NCI-H1417 treated with DMSO at 0.1 percent for 48 hours (cell line): ENCODE measurements around the gene C20orf202.
"Not testable (repeated sequence)": the region's sequence is repeated elsewhere in the genome, so short reads cannot be mapped to it uniquely, and the experiment has no call there.

Experiments
- DNase-seq: peaks from one replicate; lab custom pipeline; 2025; lab: John Stamatoyannopoulos, UW

Gene C20orf202

DNA sequence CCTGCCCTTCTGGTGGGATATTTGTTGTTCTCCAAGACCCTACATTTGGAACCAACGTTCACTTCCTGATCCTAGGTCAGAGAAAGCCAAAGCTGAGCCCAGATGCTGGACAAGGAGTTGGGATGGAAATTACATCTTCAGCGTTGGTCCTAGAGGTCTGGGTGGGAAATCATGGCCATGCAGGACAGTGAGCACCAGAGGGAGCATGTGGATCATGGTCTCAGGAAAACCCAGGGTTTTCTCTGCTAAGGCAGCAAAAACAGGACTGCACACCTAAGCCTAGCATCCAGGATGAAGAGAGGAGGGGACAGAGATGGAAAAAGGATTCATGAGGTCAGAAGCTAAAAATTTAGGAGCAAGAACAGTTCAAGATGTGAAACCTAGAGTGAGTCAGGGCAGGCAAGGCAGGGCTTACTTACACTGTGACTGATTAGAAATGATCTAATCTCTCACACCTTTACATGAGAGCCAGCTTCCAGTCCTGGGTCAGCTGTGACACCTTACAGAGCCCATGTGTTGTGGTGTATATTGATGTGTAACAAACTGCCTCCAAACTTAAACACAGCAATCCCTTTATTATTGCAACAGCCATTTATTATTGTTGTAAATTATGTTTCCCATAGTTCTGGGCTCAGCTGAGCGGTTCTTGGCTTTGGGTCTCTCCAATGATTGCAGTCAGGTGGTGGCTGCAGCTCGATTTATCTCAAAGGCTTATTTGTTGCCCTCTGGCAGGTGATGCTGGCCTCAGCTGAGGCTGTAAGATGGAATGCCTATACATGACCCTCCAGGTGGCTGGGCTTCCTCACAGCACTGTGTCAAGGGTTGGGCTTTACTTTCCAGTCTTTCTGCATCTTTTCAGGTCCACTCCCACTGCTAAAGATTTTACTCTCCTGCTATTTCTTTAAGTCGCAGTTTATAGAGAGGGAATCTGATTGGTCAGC is 6.5 kb downstream of the C20orf202 start:
- no peak for DNase-seq

DNA sequence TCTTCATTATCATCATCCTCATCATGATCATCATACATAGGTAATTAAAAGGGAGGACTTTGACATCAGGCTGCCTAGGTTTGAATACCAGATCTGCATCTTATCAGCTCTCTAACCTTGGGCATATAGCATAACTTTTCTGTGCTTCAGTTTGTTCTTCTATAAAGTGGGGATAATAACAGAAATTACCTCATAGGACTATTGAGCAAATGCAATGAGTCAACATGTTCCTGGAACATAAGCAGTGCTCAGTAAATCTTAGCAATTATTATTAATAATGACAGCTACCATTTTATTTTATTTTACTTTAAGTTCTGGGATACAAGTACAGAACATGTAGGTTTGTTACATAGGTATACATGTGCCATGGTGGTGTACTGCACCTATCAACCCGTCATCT is 7.2 kb downstream of the C20orf202 start:
- DNase-seq, result no peak

DNA sequence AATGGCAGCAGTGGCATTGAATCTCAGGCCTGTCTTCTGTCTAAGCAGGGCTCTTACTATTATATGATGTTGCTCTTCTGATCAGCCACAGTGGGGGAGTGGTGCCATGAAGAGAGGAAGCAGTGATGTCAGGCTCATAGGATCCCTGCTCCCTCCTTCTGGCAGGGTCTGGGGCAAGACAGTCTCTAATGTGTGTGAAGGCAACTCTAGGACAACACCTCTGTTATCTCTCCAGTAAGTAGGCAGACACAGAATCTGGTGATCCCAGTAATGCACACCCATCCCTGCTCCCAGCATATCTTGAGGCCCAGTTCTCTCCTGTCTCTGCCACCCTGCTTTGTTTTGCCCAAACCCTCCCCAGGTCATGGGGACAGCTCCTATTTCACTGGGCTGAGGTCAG is 8.8 kb downstream of the C20orf202 start:
- no peak for DNase-seq

DNA sequence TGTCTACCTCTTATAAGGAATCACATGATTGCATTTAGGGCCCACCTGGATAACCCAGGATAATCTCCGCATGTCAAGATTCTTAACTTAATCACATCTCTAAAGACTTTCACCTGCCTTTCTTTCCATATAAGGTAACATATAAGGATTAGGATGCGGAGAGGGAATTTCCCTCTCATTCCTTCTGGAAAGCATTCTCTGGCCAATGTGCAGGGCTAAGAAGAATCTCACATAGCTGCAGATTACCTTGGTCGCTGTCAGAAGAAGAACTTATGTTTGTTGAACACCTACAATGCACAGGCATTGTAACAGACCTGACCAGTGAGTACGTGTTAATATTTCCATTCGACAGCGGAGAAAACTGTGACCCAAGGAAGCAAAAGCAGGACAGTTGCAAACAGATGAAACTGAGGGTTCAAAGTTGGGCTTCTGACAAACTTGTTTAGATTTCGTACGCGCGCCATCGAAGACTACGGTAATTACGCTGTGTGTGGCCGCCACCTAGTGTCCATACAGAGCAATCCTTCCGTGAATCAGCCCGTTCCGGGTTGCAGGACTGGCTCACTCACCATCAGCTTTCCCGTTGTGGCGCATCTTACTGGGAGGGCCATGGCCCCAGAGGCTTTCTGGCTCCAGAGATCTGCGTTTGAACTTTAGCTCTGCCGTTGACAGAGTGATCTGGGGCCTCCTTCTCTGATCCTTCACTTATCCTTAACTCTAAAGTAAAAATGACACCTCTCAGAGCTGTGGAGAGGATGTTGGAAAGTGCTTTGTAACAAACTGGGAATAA is 9.5 kb downstream of the C20orf202 start:
- peak; percentile 40 for DNase-seq

DNA sequence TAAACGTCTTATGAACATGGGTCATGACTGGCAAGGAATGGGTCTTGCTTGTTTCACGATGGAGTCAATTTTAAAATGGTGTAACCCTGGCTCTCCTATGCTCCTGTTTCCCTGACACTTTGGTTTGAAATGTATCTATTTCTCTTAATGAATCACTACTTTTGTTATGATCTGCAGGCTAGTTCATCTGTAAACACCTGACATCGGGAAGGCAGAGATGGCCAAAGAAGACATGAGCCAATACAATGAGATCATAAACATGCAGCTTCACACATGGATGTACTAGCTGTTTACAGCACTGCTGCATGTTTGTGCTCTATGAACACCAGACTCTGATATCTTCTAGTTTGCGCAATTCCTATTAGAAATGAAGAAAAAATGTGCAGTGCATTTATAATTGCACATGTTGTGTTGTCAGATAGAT is 11.6 kb downstream of the C20orf202 start:
- DNase-seq, result no peak

DNA sequence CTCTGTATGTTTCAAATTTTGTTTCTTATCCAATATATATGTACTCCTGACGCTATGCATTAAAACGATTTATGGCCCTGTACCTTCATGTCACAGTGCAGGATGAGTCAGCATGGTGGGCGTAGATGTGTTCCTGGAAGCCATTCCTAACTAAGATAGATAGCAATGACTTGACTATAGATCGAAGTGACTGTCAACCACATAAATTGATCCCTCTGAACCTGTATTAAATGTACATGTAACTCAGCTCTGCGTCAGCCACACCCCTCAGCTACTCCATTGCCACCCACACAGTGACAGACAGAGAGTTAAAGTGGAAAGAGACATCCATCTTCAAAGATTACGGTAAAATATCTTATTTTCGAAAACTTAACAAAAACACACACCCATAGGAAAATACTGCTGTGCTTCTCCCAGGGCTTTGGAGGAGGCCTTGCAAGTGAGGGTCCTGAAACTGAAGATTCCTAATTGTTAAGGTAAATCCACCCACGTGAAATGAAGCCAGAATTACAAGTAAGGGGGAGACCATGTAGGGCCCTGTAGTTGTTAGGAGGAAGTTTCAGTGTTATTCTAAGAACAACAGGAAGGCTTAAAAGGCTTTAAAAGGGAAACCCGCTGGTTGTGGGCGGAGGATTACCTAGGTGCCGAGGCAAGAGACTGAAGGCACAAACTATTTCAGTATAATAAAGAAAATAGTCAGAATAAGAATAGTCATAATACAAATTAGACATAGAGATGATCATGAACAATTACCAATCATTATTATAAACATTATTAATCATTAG is 12.3 kb downstream of the C20orf202 start:
- DNase-seq, result no peak

DNA sequence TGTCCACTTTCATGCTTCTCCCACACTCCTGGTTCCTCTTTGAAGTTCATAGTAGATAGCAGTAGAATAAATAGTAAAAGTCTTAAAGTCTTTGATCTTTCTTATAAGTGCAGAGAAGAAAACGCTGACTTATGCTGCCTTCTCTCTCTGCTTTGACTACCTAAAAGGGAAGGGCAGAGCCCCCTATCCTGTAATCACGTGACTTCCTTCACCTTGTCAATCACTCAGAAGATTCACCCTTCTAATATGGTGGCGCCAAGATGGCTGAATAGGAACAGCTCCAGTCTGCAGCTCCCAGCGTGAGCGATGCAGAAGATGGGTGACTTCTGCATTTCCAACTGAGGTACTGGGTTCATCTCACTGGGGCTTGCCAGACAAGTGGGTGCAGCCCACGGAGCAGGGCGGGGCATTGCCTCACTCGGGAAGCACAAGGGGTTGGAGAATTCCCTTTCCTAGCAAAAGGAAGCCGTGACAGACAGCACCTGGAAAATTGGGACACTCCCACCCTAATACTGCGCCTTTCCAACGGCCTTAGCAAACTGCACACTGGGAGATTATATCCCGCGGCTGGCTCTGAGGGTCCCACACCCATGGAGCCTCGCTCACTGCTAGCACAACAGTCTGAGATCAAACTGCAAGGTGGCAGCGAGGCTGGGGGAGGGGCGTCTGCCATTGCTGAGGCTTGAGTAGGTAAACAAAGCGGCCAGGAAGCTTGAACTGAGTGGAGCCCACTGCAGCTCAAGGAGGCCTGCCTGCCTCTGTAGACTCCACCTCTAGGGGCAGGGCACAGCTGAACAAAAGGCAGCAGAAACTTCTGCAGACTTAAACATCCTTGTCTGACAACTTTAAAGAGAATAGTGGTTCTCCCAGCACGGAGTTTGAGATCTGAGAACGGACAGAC is 13.5 kb downstream of the C20orf202 start:
- DNase-seq, result not testable (repeated sequence)

DNA sequence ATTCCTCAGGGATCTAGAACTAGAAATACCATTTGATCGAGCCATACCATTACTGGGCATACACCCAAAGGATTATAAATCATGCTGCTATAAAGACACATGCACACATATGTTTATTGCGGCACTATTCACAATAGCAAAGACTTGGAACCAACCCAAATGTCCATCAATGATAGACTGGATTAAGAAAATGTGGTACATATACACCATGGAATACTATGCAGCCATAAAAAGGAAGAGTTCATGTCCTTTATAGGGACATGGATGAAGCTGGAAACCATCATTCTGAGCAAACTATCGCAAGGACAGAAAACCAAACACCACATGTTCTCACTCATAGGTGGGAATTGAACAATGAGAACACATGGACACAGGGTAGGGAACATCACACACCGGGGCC is 19.5 kb downstream of the C20orf202 start:
- not testable (repeated sequence) for DNase-seq

DNA sequence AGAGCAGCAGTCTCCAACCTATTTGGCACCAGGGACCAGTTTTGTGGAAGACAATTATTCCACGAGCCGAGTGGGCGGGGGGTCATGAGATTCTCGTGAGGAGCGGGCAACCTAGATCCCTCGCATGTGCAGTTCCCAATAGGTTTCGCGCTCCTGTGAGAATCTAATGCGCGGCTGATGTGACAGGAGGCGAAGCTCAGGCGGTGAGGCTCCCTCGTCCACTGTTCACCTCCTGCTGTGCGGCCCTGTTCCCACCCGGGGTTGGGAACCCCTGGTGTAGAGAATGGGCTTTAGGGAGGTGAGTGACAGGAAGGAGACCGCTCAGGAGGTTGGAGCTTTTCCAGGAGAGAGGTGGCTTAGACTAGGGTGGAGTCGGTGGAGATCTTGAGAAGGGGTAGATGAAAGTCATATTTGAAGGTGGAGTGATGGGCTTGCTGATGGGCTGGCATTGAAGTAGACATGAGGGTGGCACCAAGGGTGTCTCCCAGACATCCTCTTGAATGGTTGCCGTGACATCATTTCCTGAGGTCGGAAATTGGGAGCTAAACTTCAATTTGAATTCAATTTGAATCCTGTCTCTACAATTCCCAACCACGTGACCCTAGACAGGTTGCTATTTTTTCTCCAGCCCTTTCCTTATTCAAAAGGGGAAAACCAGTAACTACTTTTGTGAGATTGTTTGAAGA is 21.1 kb downstream of the C20orf202 start:
- DNase-seq, result no peak

DNA sequence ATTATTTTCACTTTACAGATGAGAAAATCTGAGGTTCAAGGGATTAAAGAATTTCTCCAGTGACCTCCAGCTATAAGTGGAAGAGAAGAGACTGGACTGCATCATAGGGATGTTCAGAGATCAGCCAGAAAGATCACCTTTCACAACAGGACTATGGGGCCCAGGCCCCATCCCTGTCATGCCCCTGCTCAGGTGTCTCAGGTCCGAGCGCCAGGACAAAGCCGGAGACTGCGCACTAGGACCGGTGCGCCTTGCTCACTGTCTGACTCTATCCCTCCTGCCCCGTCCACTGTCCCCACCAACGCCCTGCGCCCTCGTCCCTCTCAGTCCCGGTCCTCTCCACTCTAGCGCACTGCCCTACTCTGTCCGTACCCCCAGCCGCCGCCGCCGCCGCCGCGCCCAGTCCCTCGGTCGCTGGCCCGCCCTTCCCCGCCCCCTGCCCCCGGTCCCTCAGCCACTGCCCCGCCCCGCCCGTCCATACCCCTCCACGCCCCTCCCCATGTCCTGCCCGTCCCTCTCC is 22.1 kb downstream of the C20orf202 start:
- DNase-seq, result no peak

DNA sequence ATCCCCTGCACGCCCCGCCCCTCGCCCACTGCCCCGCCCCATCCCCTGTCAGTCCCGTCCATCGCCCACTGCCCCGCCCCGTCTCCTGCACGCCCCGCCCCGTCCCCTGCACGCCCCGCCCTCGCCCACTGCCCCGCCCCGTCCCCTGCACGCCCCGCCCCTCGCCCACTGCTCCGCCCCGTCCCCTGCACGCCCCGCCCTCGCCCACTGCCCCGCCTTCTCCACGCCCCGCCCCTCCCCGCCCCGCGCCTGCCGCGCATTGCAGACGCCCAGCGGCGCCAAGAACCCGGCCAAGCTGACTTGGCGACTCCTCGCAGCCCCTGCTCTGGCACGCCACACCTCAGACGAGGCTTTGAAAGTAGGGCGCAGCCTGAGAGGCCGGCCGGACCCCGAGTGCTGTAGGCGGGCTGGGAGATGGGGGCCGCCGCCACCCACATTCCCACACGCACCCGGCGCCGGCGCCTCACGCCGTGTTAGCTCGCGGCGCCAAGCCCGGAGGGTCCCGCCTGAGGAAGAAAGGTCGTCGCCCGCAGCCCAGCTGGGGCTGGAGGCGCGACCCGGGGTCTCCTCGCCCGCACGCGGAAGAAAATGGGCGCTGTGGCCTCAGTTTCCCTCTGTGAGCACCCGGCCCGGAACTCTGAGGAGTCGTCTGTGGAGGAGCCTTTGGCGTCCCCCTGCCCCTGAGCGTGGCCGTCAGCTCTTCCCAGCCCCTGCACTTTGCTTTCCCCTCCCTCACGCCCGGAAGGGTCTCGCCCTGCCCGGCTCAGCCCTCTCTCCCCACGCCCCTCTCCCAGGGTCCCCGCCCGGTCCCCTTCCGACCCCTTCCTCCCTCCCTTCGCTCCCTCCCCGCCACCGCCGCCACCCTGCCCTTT is 22.8 kb downstream of the C20orf202 start, which contains the start of gene RAD21L1:
RAD21L1 (plus strand) TSS at position 262 of the 872 bp plus-strand sequence. CDS start 2,410 bp downstream, outside the sequence.
- no peak for DNase-seq

DNA sequence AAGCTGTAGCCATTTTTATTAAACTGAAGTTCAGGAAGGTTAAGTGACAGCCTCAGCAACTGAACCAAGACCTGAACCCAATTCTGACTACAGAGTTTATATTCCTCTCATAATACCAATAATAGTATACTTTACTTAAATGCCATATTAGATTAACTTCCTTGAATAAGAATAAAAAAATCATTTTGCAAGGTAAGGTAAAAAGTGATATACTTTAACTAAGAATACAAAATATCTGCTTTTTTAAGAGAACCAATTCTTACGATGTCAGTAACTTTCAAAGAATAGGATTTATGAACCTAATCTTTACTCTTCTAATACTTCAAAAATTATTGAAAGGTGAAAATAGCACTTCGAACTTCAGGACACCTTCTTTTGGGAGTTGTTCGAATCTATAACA is 26.3 kb downstream of the C20orf202 start:
- no peak for DNase-seq

DNA sequence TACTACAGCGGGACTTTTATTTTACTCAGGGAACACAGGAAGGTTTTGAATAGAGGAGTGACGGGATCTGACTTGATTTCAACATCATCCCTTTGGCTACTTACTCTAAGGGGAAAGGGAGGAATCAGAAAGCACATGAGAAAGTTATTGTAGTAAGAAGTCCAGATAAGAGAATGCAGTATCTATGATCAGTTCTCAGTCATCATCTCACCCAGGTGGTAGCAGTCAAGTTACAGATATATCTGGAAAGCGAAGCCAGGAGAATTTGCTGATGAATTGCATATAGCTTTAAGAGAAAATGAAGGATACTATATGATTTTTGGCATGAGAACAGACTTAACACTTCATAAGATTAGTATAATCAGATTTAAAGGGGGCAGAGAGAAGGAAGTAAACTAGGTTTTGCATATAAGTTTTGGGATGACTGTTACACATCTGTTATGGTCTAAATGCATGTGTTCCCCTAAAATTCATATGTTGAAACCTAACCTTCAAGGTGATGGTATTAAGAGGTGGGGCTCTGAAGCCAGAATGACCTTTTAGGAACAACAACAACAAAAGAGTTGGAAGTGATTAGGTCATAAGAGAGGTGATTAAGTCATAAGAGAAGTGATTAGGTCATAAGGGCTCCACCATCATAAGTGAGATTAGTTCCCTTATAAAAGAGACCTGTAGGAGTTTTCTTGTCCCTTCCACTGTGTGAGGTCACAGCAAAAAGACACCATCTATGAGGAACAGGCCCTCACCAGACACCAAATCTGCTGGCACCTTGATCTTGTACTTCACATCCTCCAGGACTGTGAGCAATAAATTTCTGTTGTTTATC is 29.2 kb downstream of the C20orf202 start:
- DNase-seq, result no peak

DNA sequence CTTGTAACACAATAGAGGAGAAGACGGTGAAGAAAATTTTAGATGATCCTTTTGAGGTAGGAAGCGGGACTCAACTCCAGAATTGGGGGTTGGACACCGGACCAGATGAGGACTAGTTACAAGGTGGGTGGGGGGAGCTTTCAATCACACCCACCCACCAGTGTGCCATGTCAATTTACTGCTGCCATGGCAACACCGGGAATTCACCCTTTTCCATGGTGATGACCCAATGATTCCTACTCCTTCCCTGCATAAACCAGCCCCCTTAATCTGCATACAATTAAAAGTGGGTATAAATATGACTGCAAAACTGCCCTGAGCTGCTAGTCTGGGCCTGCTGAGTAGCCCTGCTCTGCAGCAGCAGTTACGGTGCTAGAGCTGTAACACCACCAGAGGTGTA is 37.3 kb downstream of the C20orf202 start:
- no peak for DNase-seq

DNA sequence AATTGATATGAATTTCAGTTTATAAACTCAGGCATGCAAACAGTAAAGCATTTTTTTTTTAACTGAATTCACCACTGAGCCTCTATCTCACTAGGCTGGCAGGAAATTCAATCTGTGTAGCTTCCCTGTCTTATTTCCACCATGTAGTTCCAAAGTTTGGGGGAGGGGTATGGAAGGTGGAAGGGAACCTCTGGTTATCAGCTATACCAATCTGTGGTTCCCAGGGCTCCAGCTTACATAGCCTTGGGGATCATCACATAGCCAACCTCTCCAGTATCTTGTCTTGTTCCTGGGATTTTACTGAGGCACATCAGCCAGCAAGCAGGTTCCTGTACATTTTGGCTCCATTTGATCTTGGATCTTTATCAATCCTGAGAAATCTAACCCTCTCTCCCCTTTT is 38.2 kb downstream of the C20orf202 start:
- DNase-seq, result no peak

DNA sequence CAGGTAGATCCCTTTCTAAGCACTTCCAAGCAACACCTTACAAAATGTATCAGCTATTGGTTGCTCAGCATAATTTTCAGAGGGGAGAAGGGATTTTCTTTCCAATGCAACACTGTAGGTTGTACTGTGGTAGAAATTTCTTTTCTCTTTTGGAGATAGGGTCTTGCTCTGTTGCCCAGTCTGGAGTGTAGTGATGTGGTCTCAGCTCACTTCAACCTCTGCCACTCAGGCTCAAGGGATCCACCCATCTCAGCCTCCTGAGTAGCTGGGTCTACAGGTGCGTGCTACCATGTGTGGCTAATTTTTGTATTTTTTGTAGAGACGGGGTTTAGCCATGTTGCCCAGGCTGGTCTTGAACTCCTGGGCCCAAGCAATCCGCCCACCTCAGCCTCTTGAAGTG is 38.8 kb downstream of the C20orf202 start:
- no peak for DNase-seq

DNA sequence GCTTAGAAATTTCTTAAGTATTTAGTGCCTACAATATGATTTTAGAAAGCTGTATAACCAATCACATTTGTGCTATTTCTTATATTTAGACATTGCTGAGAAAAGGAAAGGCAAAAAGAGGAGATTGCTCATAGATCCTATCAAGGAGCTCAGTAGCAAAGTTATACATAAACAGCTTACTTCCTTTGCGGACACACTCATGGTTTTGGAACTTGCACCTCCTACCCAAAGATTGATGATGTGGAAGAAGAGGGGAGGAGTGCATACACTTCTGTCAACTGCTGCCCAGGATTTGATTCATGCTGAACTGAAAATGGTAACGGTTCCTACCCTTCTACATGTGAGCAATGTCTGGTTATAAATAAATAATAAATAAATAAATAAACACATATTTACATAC is 39.3 kb downstream of the C20orf202 start:
- DNase-seq, result no peak

DNA sequence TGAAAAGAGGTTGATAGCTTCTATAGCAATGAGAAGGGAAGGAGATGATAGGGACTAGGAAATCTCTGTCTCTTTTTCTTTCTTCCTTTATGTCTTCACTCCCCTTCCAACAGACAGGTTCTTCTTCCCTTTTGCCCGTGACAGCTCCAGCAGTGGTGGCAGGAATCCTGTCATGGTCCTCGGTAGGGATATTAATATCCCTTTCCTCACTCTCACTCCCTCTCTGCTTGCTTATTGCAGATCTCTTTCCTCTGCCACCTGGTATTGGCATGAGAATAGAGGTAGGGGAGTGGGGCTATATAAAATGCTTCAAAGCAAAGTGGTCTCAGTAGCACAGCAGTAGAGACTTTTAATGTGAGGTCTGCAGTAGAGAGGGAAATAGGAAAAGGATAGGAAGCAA is 42.3 kb downstream of the C20orf202 start:
- no peak for DNase-seq
